IPS DF 4.7 (cell line): ENCODE data around the gene DTNA.
A peak's percentile ranks its signal among the peaks of the same experiment; 100 is the strongest.

Source experiments
- DNase-seq: peaks from one replicate; pipeline ENCODE4 v3.0.0-alpha.2; 2013; ENCODE audit warnings: low spot score; ENCODE audit errors: extremely low read depth

Gene DTNA

GRCh38 chr18:34767601-34768027 is 57.5 kb downstream of the DTNA start:
- no peak for DNase-seq

- no peak for DNase-seq
Observed at GRCh38 chr18:34771958-34772357, 61.9 kb downstream of the DTNA start.

GRCh38 chr18:34772887-34773286 is 62.8 kb downstream of the DTNA start:
- DNase-seq: no peak

GRCh38 chr18:34773378-34773777 is 63.3 kb downstream of the DTNA start:
- DNase-seq: no peak

GRCh38 chr18:34773961-34774766 is 64.1 kb downstream of the DTNA start:
- DNase-seq: no peak

- DNase-seq: no peak
Observed at GRCh38 chr18:34775461-34775860, 65.4 kb downstream of the DTNA start.

GRCh38 chr18:34779112-34779511 is 69.0 kb downstream of the DTNA start:
- DNase-seq: no peak

- no peak for DNase-seq
Observed at GRCh38 chr18:34780856-34781255, 70.8 kb downstream of the DTNA start.

- no peak for DNase-seq
Observed at GRCh38 chr18:34783501-34783900, 73.4 kb downstream of the DTNA start.

GRCh38 chr18:34786162-34786741 is 76.2 kb downstream of the DTNA start:
- DNase-seq: no peak

GRCh38 chr18:34787931-34788532 is 77.9 kb downstream of the DTNA start:
- DNase-seq: peak; percentile 56

- no peak for DNase-seq
Observed at GRCh38 chr18:34789768-34790344, 79.8 kb downstream of the DTNA start.

- DNase-seq: no peak
Observed at GRCh38 chr18:34794348-34794747, 84.2 kb downstream of the DTNA start.

GRCh38 chr18:34795070-34795732 is 85.1 kb downstream of the DTNA start:
- DNase-seq: no peak

GRCh38 chr18:34796035-34796657 is 86.0 kb downstream of the DTNA start:
- DNase-seq: no peak

GRCh38 chr18:34799291-34799690 is 89.2 kb downstream of the DTNA start:
- DNase-seq: no peak

GRCh38 chr18:34800381-34800780 is 90.3 kb downstream of the DTNA start:
- no peak for DNase-seq

GRCh38 chr18:34801774-34802173 is 91.7 kb downstream of the DTNA start:
- no peak for DNase-seq

- DNase-seq: no peak
Observed at GRCh38 chr18:34802959-34803358, 92.9 kb downstream of the DTNA start.

- no peak for DNase-seq
Observed at GRCh38 chr18:34803877-34804400, 93.8 kb downstream of the DTNA start.
